Right forelimb (tissue), 1 donor: Measurements from ENCODE around the gene SPATA45.

Experiments used
- DNase-seq: peaks from one replicate; pipeline ENCODE4 v3.0.0-alpha.2; 2018

Gene SPATA45

DNA sequence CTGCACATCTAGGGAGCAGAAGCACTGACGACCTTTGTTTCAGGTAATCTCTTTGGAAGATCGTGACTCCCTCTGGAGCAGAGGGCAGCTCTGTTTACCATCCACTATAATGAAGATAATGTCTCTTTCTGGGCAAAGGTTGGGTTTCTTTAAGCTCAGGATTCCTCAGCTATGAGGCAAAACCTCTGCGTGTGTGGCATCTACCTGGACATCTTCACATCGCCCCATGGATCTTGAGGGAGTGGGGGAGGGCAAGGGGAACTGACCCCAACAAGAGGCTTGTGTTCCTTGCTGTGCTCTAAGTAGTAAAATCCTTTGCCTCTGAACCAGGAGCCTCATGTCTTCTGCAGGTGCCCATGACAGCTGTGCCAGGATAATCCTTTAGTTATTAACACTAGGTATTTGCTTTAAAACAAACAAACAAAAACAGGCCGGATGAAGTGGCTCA lies 19.6 kb downstream of the SPATA45 start:
- no peak for DNase-seq

DNA sequence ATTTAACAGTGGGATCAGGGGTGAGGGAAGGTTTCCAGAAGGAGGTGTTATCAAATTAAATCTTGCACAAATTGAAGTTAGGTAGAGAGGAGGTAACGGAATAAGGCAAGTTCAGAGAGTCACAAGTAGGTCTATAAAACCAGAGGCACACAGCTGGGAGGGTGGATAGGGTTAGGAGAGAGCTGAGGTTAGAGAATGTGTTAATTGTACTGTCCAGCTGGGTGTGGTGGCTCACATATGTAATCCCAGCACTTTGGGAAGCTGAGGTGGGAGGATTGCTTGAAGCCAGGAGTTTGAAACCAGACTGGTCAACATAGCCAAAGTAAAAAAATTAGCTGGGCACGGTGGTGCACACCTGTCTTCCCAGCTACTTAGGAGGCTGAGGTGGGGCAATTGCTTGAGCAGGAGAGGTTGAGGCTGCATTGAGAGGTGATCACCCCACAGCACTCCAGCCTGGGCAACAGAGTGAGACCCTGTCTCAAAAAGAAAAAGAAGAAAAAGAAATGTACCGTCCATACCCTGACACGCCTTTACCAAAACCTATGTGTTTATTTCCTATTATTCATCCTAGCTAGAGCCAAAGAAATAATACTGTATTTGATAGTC lies 20.2 kb downstream of the SPATA45 start:
- no peak for DNase-seq

DNA sequence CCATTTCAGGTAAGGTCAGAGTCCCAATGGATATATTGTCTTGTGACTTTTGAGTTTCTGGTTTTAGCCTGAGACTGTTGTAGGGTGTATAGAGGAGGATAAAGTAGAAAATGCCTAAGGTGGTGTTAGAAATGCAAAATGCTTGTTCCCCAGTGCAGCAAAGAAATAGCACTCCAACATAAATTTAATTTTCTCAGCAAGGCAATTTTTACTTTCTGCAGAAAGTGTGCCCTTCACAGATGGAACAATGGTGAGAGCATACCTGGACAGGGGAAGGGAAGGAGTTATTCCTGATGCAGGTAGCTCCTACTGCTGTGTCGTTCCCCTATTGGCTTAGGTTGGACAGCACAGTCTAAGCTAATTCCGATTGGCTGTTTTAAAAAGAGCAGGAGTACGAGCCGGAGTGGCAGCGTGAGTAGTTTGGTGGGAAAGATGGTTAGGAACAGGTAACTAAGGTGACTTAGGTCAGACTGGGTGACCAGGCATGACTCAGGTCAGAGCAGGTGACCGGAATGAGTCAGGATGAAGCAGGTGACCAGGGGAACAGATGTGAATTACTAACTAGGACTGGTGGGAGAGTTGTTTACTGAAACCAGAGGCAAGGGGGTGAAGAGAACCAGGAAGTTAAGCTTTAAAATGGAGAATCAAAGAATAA lies 21.5 kb downstream of the SPATA45 start:
- DNase-seq, result no peak

DNA sequence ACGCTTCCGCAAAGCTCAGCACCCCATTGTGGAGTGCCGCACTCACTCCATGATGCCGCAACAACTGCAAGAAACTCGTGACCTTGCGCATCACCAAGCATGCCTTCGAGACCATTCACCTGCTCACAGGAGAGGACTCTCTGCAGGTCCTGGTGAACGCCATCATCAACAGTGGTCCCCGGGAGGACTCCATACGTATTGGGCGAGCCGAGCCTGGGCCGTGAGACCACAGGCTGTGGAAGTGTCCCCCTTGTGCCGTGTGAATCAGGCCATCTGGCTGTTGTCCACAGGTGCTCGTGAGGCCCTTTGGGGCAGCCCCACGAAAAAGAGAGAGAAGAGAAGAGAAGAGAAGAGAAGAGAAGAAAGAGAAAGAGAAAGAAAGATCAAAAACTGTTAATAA lies 23.2 kb downstream of the SPATA45 start:
- DNase-seq, result no peak

DNA sequence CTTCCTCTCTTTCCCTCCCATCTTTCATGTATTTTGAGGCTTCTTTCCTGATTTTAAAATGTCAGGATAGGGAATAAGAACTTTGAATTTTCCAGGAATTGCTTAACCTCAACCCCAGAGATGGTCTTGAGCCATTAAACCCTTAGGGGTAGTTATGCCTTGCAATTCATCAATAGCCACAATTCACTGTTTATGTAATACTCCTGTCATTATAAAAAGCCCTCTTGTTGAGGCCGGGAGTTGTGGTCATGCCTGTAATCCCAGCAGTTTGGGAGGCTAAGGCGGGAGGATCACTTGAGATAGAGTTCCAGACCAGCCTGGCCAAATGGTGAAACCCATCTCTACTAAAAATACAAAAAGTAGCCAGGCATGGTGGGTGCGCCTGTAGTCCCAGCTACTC lies 24.5 kb downstream of the SPATA45 start:
- DNase-seq, result no peak

DNA sequence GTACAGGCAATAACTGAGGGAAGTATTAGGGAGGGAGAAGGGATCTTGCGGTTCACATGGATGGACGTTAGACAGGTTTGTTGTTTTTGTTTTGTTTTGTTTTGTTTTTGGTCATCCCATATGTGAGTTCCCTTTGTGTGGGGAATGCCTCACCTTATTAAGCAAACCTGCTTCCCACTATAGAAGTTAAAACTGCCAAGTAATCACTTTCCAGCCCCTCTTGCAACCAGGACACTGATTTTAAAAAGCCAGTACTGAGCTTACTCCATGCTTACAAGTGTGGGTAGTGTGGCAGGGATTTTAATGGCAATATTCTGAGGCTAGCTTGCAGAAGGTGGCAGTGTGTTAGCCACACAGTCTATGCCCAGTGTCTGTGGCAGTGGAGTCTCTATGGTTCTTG lies 26.5 kb downstream of the SPATA45 start:
- no peak for DNase-seq

DNA sequence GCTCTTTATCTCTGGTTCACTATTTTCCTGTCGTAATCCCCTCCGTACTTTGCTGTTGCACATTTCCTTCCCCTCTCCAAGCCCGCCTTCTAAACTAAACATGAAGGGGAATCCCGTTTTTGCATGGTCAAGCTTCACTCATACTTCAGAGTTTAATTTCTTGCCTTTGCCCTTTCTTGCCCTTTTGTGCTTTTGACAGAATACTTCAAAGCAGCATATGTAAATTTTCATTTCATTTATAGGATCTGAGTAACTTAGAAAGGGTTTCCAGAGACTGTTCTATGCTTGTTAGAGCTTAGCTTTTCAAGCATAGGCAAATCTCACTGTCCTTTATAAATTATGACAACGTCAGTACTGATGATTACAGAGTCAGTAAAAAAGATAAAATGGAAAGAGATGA lies 27.7 kb downstream of the SPATA45 start:
- DNase-seq, result no peak

DNA sequence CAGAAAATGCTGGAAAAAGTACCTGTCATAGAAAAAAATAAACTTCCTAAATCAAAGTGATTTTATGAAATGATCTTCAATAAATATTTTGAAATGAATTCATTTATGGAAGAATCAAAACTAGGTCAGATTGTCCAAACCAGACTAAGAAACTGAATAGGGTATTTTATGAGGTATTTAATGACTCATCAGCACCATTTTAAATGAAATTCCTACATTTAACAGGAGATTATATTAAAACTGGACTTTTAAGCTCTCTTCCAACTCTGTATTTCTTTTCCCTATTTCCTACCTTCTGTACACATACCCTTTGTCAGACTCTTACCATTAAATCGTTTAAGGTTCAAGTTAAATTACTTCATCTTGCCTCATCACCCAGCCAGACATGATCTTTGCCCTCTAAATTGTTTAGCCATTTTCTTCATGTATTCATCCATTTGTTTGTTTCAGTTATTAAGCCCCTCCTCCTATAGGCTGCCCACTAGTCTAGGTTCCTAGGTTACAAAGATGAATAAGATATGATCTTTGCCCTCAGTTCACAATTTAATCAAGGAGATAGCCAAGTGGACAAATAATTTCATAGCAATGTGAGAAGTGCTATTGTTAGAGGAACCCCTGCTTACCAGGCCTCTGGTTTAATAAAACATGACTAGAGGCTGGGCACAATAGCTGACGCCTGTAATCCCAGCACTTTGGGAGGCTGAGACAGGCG lies 30.7 kb downstream of the SPATA45 start:
- no peak for DNase-seq

DNA sequence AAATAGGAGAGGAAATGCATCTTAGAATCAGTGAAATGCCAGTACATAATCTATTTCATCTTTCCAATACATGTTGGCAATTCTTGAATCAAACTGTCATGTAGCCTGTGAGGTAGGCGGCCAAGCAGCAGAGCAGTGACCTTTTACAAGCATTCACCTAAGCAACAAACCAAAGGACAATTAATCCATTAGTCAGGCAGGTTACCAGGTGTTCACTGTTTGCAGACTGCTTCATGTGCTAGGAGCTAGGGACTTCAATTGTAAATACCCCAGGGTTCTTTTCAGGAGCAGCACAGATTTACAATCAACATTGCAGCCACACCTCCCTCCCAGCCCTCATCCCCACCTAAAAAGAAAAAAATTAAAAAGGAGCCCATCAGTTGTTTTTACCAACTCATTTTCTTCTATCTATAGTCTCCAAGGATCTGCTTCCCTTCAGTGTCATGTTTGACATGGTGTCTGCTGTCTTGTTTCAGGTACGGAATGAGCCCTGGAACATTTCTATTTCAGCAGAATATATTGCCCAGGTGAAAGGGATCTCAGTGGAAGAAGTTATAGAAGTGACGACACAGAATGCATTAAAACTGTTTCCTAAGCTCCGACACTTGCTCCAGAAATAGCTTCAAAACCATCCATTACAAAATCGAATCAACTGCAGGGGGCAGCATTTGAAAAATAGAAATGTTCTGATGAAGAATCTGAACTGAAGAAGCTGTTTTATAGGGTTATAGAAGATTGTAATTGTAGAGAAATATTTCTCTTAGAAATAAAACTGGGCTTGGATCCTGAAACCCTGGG lies 32.7 kb downstream of the SPATA45 start:
- no peak for DNase-seq

DNA sequence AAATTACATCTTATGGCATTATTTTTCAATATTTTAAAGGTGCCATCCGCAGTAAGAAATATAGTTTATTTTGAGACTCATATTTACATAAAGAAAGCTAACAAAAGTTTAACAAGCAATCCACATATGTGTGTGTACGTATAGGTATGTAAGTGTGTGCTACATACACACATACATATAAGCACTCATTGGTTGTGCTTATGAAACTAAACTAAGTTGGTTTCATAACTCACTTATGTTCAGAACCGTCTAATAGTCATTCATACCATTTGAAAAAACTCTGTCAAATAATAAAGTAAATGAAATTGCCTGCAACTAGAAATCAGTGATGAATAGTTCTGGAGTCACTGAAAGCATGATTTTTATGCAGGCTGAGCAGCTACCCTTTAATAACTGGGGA lies 41.7 kb downstream of the SPATA45 start:
- DNase-seq, result no peak

DNA sequence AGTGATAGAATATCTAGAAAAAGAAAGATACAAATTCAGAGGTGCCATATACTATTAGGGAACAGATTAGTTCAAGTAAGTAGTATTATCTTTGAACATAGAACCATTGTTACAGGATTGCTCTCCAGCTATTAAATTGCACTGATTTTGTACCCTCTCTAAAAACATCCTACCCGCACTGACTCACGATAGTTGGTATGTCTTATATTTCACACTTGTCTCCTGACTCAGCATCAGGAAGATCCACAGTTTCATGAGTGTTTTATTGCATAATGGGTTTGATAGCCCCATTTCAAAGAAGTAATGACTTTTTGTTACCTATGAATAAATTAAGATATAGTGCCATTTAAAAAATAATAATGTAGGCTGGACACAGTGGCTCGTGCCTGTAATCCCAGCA lies 49.8 kb downstream of the SPATA45 start:
- no peak for DNase-seq

DNA sequence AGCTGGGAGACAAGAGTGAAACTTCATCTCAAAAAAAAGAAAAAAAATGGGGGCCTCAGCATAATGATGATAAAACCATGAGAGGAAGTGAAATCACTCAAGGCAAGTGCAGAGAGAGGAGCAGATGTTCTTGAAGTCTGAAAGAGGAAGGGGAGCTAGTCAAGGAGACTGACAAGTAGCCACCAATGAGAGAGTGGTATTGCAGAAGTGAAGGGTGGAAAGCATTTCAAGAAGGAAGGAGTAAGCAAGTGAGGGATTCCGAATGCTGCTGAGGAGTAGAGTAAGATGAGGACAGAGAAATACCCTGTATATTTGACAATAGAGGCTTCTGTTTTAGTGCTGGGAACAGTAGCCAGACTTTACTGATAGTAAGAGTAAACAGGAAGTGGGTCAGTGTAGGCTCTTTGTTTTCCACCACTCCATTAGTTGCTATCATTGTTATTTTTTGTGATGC lies 52.9 kb downstream of the SPATA45 start:
- no peak for DNase-seq

DNA sequence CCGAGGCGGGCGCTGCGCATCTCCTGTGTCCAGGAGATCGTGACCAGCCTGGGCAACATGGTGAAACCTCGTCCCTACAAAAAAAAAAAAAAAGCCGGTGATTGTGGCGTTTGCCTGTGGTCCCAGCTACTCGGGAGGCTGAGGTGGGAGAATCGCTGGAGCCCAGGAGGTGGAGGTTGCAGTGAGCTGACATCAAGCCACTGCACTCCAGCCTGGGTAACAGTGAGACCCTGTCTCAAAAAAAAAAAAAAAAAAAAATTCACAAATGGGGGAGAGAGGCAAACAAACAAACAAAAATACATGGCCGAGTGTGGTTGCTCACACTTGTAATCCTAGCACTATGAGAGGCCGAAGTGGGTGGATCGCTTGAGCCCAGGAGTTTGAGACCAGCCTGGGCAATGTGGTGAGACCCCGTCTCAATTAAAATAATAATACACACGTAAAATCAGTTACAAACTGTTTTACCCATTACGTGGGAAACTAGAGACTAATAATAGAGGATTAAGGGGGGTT lies 55.0 kb downstream of the SPATA45 start:
- DNase-seq, result no peak

DNA sequence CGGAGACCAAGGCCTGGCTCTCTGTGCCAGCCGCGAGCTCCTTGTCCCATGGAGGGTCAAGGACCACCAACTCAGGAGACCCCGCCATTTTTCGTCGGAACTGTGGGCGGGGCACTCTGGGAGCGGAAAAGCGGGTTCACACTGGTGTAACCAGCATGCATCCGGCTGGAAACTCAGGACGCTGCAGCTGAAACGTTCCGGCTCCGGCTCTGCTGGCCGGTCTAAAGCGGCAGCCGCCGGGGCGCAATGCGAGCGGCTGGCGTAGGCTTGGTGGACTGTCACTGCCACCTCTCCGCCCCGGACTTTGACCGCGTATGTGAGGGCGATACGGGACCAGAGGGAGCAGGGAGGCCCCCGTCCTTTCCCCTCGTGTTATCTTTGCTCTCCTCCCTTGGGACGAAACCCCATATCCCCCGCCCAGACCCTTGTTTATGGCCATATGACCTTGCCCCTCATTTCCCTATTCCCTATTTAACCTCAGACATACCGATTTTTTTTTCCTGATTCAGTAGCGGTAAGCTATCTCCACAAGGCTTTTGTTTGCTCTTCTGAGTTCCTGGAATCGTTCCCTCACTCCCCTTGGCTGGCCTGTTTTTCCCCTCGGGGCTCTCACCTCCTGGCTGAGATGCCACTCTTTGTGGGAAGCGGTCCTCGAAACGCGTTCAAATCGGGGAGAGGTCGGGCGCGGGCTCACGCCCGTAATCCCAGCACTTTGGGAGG lies 55.6 kb downstream of the SPATA45 start, which contains the start of the genes NSL1 and TATDN3:
Gene NSL1, minus strand, starts transcription at position 102 of the 720 bp plus-strand sequence. Its CDS starts 14 bp downstream, at position 88.
Gene TATDN3, plus strand, starts transcription at position 219 of the 720 bp plus-strand sequence. Its CDS starts 28 bp downstream, at position 247.
- peak; percentile 98 for DNase-seq

DNA sequence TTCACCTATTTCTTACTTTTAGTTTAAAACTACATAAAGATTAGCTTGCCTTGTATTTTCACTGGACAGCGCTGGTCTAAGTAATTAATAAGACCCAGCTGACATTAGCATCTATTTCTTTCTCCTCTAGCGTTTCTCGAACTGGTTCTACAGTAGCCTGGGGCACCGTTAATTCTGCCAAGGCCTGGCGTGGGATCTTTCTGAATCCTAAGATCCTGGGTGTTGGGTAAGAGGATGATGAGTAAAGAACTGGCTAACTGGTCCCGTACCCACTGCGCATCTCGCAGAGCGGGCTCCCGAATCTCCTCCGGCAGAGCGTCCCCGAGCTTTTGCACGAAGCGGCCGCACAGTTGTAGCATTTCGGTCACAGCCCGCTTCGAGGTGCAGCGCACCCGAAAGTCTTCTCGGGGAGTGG lies 56.2 kb downstream of the SPATA45 start:
- DNase-seq, result no peak

DNA sequence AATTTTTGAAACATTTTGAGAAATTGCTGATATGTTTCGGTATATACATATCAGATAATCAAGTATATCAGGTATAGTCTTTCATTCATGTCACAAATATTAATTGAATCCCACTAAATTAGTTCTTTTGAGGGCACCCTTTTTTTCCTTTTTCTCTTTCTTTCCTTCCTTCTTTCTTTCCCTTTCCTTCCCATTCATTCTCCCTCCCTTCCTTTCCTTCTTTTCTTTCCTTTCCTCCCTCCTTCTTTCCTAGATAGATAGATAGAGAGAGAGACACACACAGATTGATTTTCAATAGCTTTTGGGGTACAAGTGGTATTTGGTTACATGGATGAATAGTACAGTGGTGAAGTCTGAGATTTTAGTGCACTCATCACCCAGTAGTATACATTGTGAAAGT lies 61.6 kb downstream of the SPATA45 start:
- no peak for DNase-seq

DNA sequence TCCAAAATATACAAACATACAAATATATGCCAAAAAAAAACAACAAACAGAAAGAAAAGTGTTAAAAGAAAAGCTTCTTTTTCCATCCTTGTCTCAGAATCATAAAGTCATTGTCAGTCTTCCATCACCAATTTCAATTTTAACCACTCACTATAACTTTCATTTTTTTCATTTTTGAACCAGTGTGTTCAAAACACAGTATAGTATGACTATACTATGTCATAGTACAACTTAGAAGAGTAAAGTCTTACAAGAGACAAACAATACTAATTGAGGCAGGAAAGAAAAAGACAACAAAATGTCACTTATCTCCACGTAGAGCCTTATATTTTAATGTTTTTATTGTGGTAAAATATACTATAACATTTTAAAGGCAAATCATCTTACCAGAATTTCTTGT lies 63.5 kb downstream of the SPATA45 start:
- no peak for DNase-seq

DNA sequence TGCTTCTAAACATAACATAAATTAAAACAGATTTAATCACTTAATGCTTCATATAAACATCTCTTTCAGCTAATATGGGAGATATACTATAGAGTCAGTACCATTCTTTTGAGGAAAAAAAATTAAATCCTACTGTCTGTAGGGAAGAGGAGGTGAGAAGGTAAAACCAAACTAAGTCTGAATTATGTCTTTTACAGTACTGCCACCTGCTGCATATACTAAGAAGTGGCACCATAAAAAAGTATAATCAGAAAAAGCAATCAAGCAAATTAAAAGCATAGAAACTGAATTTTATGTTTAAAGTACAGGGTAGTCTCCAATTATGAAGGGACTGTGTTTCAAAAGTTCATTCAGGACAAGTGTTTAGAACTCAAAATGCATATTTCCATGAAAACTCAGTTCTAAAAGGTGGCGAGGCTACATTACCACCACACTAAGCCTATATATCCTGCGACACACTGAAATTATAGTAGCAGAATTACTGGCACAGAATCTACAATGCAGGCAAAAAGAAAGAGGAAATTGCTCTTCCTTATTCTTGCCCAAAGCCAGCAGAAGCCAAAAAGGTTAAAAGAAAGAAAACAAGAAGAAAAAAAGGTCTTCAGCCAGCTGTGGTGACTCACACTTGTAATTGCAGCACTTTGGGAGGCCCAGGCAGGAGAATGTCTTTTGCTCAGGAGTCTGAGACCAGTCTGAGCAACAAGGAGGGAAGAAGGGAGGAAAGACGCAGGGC lies 64.9 kb downstream of the SPATA45 start:
- DNase-seq, result no peak

DNA sequence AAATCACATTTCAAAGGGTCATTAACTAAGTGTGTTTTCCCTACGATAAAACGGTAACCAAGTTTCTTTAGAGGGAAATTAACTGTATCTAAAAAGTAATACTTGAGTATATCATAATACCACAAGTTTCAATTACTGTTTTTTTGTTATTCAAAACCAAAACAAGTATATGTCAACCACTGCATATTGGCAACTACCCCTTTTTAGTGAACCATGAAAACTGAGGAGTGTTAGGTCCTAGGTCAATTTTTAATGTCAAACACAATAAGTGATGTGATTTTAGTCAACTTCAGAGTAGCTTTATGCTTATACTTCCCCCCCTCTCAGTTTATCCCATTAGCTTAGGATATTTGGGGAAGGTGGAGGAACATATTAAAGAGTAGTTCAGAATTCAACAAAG lies 66.2 kb downstream of the SPATA45 start:
- no peak for DNase-seq

DNA sequence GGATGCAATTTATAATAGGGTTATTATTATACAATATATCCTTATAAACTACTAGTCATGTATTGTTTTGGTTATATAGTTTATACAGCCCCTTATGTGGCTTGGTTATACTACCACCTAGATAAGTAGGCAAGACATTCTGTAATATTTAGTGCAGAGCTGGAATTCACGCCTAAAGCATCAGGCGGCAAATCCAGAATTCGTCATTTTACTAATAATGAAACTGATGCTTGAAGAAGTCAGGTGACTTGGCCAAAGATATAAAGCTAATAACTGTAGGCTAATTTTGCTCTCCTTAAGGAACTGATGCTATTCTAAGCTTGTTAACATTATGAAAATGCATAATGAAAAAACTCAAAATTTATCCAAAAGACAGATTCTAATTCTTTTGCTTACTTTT lies 66.7 kb downstream of the SPATA45 start:
- DNase-seq, result no peak
